SJSA1 (cell line): Measurements from ENCODE around the gene SLAMF1. TPM values are rescaled to one million over a fixed set of nuclear protein-coding genes. Genes with fewer than 3 reads are reported as not detected.
"Not testable (repeated sequence)": the region's sequence is repeated elsewhere in the genome, so short reads cannot be mapped to it uniquely, and the experiment has no call there.

Source experiments
- DNase-seq, 2 experiments: peaks; one replicate each; pipeline ENCODE4 v3.0.0-alpha.2; 2015 to 2020; ENCODE audit warnings: low spot score in 2 of 2, low read depth in 1 of 2
- H3K27ac ChIP-seq: fragments of 250-450 bp; sonication (Bioruptor Pico); 2 replicates; pipeline ENCODE4 v1.5.1; 2020; ENCODE audit warnings: mild to moderate bottlenecking, moderate library complexity
- H3K27me3 ChIP-seq: fragments of 250-450 bp; sonication (Bioruptor Pico); replicated peaks from 2 replicates; pipeline ENCODE4 v1.5.1; 2020; ENCODE audit warnings: mild to moderate bottlenecking, moderate library complexity
- H3K36me3 ChIP-seq: fragments of 250-450 bp; sonication (Bioruptor Pico); 2 replicates; pipeline ENCODE4 v1.5.1; 2020; ENCODE audit warnings: mild to moderate bottlenecking
- H3K4me1 ChIP-seq: fragments of 250-450 bp; sonication (Bioruptor Pico); replicated peaks from 2 replicates; pipeline ENCODE4 v1.6.1; 2021; ENCODE audit warnings: mild to moderate bottlenecking
- H3K4me3 ChIP-seq: fragments of 250-450 bp; sonication (Bioruptor Pico); 2 replicates; pipeline ENCODE4 v1.5.1; 2020; ENCODE audit warnings: mild to moderate bottlenecking
- H3K9me3 ChIP-seq: fragments of 250-450 bp; sonication (Bioruptor Pico); replicated peaks from 2 replicates; pipeline ENCODE4 v1.5.1; 2020; ENCODE audit warnings: mild to moderate bottlenecking
- total RNA-seq: library from RNA; depleted of rRNA; stranded (reverse); fragments of >200 nt; shearing (Covaris generic); gene quantifications from 2 replicates; pipeline ENCODE4 v1.2.3, GENCODE V29; 2014

Gene SLAMF1
- total RNA-seq, 1 experiment from 2014 or later, result not detected

- H3K4me3 ChIP-seq, result no peak overlapping the region
- H3K9me3 ChIP-seq, result no peaks in the 10 kb centered on the region
- H3K27ac ChIP-seq, result no peak overlapping the region
- no peaks in the 10 kb centered on the region for H3K4me1 ChIP-seq
- DNase-seq, result no peak
- H3K27me3 ChIP-seq, result no peaks in the 10 kb centered on the region
- H3K36me3 ChIP-seq, result no peaks in the 10 kb centered on the region
Measured at GRCh38 chr1:160630523-160631451, 16.1 kb downstream of the SLAMF1 start.

- DNase-seq, result no peak
- Histone ChIP-seq H3K27ac (no peak overlapping the region), H3K36me3 (no peaks in the 10 kb centered on the region)
Measured at GRCh38 chr1:160629286-160630210, 17.3 kb downstream of the SLAMF1 start.

GRCh38 chr1:160628799-160629263 is 18.0 kb downstream of the SLAMF1 start:
- no peaks in the 10 kb centered on the region for H3K27me3 ChIP-seq
- H3K27ac ChIP-seq, result no peak overlapping the region
- H3K36me3 ChIP-seq, result no peaks in the 10 kb centered on the region
- no peak for DNase-seq
- no peak overlapping the region for H3K4me3 ChIP-seq
- no peaks in the 10 kb centered on the region for H3K9me3 ChIP-seq
- no peaks in the 10 kb centered on the region for H3K4me1 ChIP-seq

More at GRCh38 chr1:160629286-160630210, 17.3 kb downstream of the SLAMF1 start:
- Histone ChIP-seq H3K4me3 (no peak overlapping the region), H3K4me1 (no peaks in the 10 kb centered on the region), H3K9me3 (no peaks in the 10 kb centered on the region), H3K27me3 (no peaks in the 10 kb centered on the region)

- H3K4me1 ChIP-seq, H3K36me3 ChIP-seq, H3K9me3 ChIP-seq, H3K27me3 ChIP-seq, DNase-seq, H3K4me3 ChIP-seq, H3K27ac ChIP-seq: not testable (repeated sequence)
Measured at GRCh38 chr1:160627677-160628289, 19.1 kb downstream of the SLAMF1 start.

- no peaks in the 10 kb centered on the region for H3K9me3 ChIP-seq
- no peak overlapping the region for H3K4me3 ChIP-seq
- H3K36me3 ChIP-seq, result no peaks in the 10 kb centered on the region
- no peaks in the 10 kb centered on the region for H3K27me3 ChIP-seq
- H3K4me1 ChIP-seq, result no peaks in the 10 kb centered on the region
- DNase-seq, result no peak
- no peak overlapping the region for H3K27ac ChIP-seq
Measured at GRCh38 chr1:160626509-160627342, 20.1 kb downstream of the SLAMF1 start.

GRCh38 chr1:160625725-160626498 is 20.9 kb downstream of the SLAMF1 start:
- Histone ChIP-seq H3K4me3 (no peak overlapping the region), H3K4me1 (no peaks in the 10 kb centered on the region), H3K27me3 (no peaks in the 10 kb centered on the region), H3K36me3 (no peaks in the 10 kb centered on the region), H3K27ac (no peak overlapping the region), H3K9me3 (no peaks in the 10 kb centered on the region)
- no peak for DNase-seq

- Histone ChIP-seq H3K27me3 (no peaks in the 10 kb centered on the region), H3K9me3 (no peaks in the 10 kb centered on the region), H3K36me3 (no peaks in the 10 kb centered on the region), H3K4me3 (no peak overlapping the region), H3K4me1 (no peaks in the 10 kb centered on the region), H3K27ac (no peak overlapping the region)
- no peak for DNase-seq
Measured at GRCh38 chr1:160625321-160625720, 21.5 kb downstream of the SLAMF1 start.

- Histone ChIP-seq H3K27me3 (no peaks in the 10 kb centered on the region), H3K27ac (no peak overlapping the region), H3K4me3 (no peak overlapping the region), H3K9me3 (no peaks in the 10 kb centered on the region), H3K36me3 (no peaks in the 10 kb centered on the region), H3K4me1 (no peaks in the 10 kb centered on the region)
- DNase-seq, result no peak
Measured at GRCh38 chr1:160624464-160624863, 22.4 kb downstream of the SLAMF1 start.

- no peak overlapping the region for H3K4me3 ChIP-seq
Measured at GRCh38 chr1:160623862-160624261, 23.0 kb downstream of the SLAMF1 start.

GRCh38 chr1:160623227-160623633 is 23.6 kb downstream of the SLAMF1 start:
- no peaks in the 10 kb centered on the region for H3K27me3 ChIP-seq
- H3K4me3 ChIP-seq, result no peak overlapping the region
- H3K36me3 ChIP-seq, result no peaks in the 10 kb centered on the region
- no peak overlapping the region for H3K27ac ChIP-seq
- no peak for DNase-seq
- no peaks in the 10 kb centered on the region for H3K9me3 ChIP-seq
- no peaks in the 10 kb centered on the region for H3K4me1 ChIP-seq

More at GRCh38 chr1:160623862-160624261, 23.0 kb downstream of the SLAMF1 start:
- no peak for DNase-seq
- Histone ChIP-seq H3K9me3 (no peaks in the 10 kb centered on the region), H3K36me3 (no peaks in the 10 kb centered on the region), H3K4me1 (no peaks in the 10 kb centered on the region), H3K27ac (no peak overlapping the region), H3K27me3 (no peaks in the 10 kb centered on the region)

- H3K27ac ChIP-seq, result no peak overlapping the region
- H3K9me3 ChIP-seq, result no peaks in the 10 kb centered on the region
- no peaks in the 10 kb centered on the region for H3K27me3 ChIP-seq
- H3K4me3 ChIP-seq, result no peak overlapping the region
- DNase-seq, result no peak
- H3K36me3 ChIP-seq, result no peaks in the 10 kb centered on the region
- H3K4me1 ChIP-seq, result no peaks in the 10 kb centered on the region
Measured at GRCh38 chr1:160622501-160623226, 24.2 kb downstream of the SLAMF1 start.
